Adrenal gland (tissue), 12 donors: ENCODE data around the gene P2RX2. TPM values are rescaled to one million over a fixed set of nuclear protein-coding genes. Genes with fewer than 3 reads are reported as not detected.
A peak's percentile ranks its signal among the peaks of the same experiment; 100 is the strongest.

Source experiments
- DNase-seq, 7 donors: peaks; one replicate each; pipeline ENCODE4 v3.0.0-alpha.2; 2019 to 2020
- H3K27ac ChIP-seq, 5 donors: fragments of 200-600 bp; sonication (generic) in 4 of 5; 1 replicate in 3 of 5; 2 replicates in 2 of 5; pipeline versions ENCODE4 v1.5.1 to v1.8.0; 2016 to 2020; ENCODE audit warnings: mild to moderate bottlenecking in 1 of 5
- H3K27me3 ChIP-seq: fragments of 200-600 bp; 2 replicates; pipeline ENCODE4 v1.8.0; 2021
- H3K36me3 ChIP-seq, 2 donors: fragments of 200-600 bp; replicated peaks in 1 of 2; 1 replicate in 1 of 2; 2 replicates in 1 of 2; pipeline versions ENCODE4 v1.5.1 to v1.8.0; 2018 to 2022
- H3K4me1 ChIP-seq, 2 donors: fragments of 200-600 bp; replicated peaks in 1 of 2; 1 replicate in 1 of 2; 2 replicates in 1 of 2; pipeline versions ENCODE4 v1.5.1 to v1.8.0; 2018 to 2021
- H3K4me3 ChIP-seq, 4 donors: fragments of 200-600 bp; sonication (generic) in 3 of 4; one replicate each; pipeline ENCODE4 v1.5.1; 2016 to 2018
- H3K9me3 ChIP-seq, 3 donors: fragments of 200-600 bp; sonication (generic) in 1 of 3; replicated peaks in 1 of 3; 1 replicate in 2 of 3; 2 replicates in 1 of 3; pipeline versions ENCODE4 v1.5.1 to v1.8.0; 2016 to 2021
- POLR2A ChIP-seq, 2 donors: fragments of 450-650 bp; IDR thresholded peaks; one replicate each; pipeline ENCODE4 v1.6.1; 2017; ENCODE audit warnings: antibody characterized with exemption in 2 of 2, mild to moderate bottlenecking in 2 of 2, moderate library complexity in 1 of 2
- WGBS, 4 donors: extraction: QIAGEN DNeasy Blood & Tissue Kit in 2 of 4; methylation state at CpG; one replicate each; pipeline versions ENCODE4 v1.1.5 to v1.1.7; 2013 to 2017; 5-methylcytosine and 5-hydroxymethylcytosine counted together
- intact Hi-C, 2 donors: fragments of 100-400 bp; cut with DNase I; formaldehyde crosslinking; loops; one replicate each; pipeline versions ENCODE4 v1.14.1 to v1.15.0; 2022 to 2023
- polyA plus RNA-seq, 3 donors: library from polyadenylated mRNA; stranded (reverse); fragments of 200-250 nt in 2 of 3; fragments of 350-450 nt in 1 of 3; fragmentation: Illumina TruSeq in 1 of 3; extraction: RNeasy Lipid Tissue Mini Kit (QIAGEN cat#74804) in 1 of 3; gene quantifications; one replicate each; pipeline ENCODE4 v1.2.3, GENCODE V29; 2013 to 2014
- total RNA-seq, 9 donors: library from RNA; depleted of rRNA in 4 of 9; stranded (reverse); fragments of >200 nt in 4 of 9; fragments of 120-200 nt in 1 of 9; fragmentation: NEBNext Ultra II Directional in 1 of 9; extraction: Animal tissue kit (Norgen Biotek cat#: 25700) in 1 of 9; gene quantifications; one replicate each; pipeline versions ENCODE4 v1.1.0 to v1.2.4, GENCODE V29; 2013 to 2023
- TF ChIP-seq, protein P1 (sequence below), 6 experiments: fragments of 450-650 bp in 4 of 6; fragments of 200-600 bp in 2 of 6; sonication (generic) in 1 of 6; IDR thresholded peaks; 1 replicate in 5 of 6; 2 replicates in 1 of 6; pipeline versions ENCODE4 v1.5.1 to v1.8.0; 2016 to 2021; ENCODE audit warnings: antibody characterized with exemption in 6 of 6, mild to moderate bottlenecking in 2 of 6, moderate library complexity in 1 of 6
- donor health status: healthy with polysubstance abuse.
- donor health status: Bipolar disorder and iron deficiency.
- donor health status: DM: yes; HTN: yes; CAD: no.
- donor health status: DM: no; HTN: no; CAD: no.
- donor health status: DM: no; HTN: no; CAD: no.
- donor health status: DM: yes; HTN: yes; CAD: no.

Gene P2RX2
- total and polyA plus RNA-seq, 12 donors = 0.11 to 1.9 (median 0.44) TPM; not detected in 9

DNA sequence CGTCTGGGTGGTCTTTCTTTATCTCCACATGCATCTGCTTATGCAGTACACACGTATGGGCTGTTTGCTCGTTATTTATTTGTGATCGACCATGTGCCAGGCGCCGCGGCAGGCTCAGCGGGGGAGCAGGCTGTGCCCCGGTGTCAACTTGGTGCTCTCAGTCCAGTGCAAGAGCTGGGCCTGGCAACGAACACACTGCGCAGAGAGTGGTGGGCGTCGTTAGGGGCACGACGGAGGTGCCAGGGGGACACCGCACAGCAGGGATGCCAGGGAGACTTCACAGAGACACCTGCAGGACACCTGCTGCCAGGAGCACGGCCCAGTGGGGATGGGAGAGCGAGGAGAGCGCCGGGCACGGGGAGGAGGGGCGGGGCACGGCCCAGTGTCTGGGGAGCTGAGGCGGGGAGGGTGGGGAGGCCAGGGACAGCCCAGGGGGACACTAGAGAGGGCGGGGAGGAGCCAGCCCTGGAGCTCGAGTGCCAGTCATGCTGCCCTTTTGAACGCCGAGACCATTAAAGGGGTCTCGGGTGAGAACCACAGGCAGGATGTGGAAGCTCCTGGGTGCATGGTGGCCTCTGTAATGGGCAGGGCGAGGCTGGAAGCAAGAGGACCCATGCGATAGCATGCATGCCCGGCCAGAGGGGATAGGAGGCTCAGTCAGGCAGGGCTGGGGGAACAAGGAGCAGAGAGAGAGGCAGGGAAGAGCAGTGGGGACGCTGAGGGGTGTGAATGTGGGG, 7.5 kb upstream of the P2RX2 start:
- DNase-seq = no peak
- no peak overlapping the region for H3K4me3 ChIP-seq
- peaks cover 28% of the 10 kb centered on the region for H3K27me3 ChIP-seq
- no peak for TF ChIP-seq POLR2A (IDR thresholded peaks at IDR 0.05)
- TF ChIP-seq, protein P1, sequence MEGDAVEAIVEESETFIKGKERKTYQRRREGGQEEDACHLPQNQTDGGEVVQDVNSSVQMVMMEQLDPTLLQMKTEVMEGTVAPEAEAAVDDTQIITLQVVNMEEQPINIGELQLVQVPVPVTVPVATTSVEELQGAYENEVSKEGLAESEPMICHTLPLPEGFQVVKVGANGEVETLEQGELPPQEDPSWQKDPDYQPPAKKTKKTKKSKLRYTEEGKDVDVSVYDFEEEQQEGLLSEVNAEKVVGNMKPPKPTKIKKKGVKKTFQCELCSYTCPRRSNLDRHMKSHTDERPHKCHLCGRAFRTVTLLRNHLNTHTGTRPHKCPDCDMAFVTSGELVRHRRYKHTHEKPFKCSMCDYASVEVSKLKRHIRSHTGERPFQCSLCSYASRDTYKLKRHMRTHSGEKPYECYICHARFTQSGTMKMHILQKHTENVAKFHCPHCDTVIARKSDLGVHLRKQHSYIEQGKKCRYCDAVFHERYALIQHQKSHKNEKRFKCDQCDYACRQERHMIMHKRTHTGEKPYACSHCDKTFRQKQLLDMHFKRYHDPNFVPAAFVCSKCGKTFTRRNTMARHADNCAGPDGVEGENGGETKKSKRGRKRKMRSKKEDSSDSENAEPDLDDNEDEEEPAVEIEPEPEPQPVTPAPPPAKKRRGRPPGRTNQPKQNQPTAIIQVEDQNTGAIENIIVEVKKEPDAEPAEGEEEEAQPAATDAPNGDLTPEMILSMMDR (IDR thresholded peaks at IDR 0.05) = no peak
- intact Hi-C loops = loop anchor here (10.0 kb wide), 2 partner anchors 196 to 456 kb away; no protein-coding TSS in a partner anchor
- WGBS, 4 donors = 68 to 82% (median 76%) methylated on average over 18 to 33 of the region's 33 CpGs
- no peaks in the 10 kb centered on the region for H3K4me1 ChIP-seq
- no peak overlapping the region for H3K27ac ChIP-seq
- no peaks in the 10 kb centered on the region for H3K36me3 ChIP-seq
- H3K9me3 ChIP-seq = no peaks in the 10 kb centered on the region

DNA sequence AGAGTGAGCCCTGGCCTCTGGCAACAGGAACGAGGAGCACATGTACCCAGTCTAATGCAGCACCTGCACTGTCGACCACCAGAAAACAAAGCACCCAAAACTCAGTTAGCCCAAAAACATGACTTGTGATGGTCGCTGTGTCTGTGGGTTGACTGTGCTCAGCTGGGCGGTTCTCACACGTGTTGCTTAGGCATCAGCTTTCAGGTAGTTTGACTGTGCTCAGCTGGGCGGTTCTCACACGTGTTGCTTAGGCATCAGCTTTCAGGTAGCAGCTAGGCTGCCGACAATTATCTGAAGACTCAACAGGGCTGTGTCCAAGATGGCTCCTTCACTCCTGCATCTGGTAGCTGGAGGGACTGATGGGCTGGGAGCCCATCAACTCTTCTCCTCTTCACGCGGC, 7.0 kb upstream of the P2RX2 start:
- no peak for DNase-seq
- no peaks in the 10 kb centered on the region for H3K9me3 ChIP-seq
- H3K4me3 ChIP-seq = no peak overlapping the region
- TF ChIP-seq, protein P1 (IDR thresholded peaks at IDR 0.05) = no peak
- TF ChIP-seq POLR2A (IDR thresholded peaks at IDR 0.05) = no peak
- WGBS, 4 donors = 85 to 91% (median 89%) methylated on average over 8 to 10 of the region's 10 CpGs
- H3K4me1 ChIP-seq = no peaks in the 10 kb centered on the region
- intact Hi-C loops = loop anchor here (2.0 to 10.0 kb wide), 3 partner anchors 197 to 457 kb away; no protein-coding TSS in a partner anchor
- H3K36me3 ChIP-seq = no peaks in the 10 kb centered on the region
- peaks cover 31% of the 10 kb centered on the region for H3K27me3 ChIP-seq
- H3K27ac ChIP-seq = no peak overlapping the region

DNA sequence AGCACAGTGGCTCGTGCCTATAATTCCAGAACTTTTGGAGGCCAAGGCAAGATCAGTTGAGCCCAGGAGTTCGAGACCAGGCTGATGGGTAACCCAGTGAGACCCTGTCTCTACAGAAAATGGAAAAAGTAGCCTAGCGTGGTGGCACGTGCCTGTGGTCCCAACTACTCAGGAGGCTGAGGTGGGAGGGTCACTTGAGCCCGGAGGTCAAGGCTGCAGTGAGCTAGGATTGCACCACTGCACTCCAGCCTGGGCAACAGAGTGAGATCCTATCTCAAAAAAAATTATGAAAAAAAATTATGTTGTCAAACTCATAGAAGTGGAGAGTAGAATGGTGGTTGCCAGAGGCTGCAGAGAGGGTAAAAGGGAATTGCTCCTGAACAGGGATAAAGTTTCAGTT, 4.5 kb upstream of the P2RX2 start:
- H3K36me3 ChIP-seq = no peaks in the 10 kb centered on the region

DNA sequence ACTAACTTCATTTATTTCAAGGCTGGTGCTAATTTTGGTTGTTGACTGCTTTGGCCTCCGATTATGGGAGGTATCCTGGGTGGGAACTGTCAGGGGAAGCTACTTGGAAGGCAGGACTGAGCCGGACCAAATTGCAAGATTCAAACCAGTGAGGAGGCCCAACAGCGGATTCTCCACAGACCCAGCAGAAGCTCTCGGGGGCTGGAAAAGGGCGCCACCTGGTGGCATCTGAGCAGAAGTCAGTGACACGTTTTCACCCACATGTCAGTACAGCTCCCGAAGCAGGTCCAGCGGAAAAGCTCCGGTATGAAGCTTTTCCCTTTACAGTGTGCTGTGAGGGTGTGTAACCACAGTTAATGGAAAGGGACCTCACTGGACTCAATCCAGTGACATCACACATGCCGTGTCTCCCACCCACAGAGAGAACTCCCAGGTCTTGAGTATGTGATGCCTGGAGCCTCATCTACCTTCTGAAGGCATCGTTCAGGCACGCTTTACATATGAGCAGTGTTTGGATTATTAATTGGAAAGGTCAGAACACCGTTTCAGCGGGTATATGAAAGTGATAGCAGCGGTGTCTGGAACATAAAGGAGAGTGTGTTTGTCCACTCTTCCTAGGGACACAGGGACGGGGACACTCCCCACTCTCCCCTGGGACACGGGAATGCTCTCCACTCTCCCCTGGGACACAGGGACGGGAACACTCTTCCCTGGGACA, 3.6 kb upstream of the P2RX2 start:
- H3K9me3 ChIP-seq = no peaks in the 10 kb centered on the region
- no peak for TF ChIP-seq POLR2A (IDR thresholded peaks at IDR 0.05)
- TF ChIP-seq, protein P1 (IDR thresholded peaks at IDR 0.05) = peak; percentile 83 to 91 (median 88)
- peaks cover 50% of the 10 kb centered on the region for H3K27me3 ChIP-seq
- H3K4me3 ChIP-seq = no peak overlapping the region
- no peak overlapping the region for H3K27ac ChIP-seq
- DNase-seq = peak; percentile 73 to 90 (median 88)
- no peaks in the 10 kb centered on the region for H3K36me3 ChIP-seq
- peaks cover 0 to 3% of the 10 kb centered on the region in 2 donors for H3K4me1 ChIP-seq
- intact Hi-C loops = loop anchor here (10.0 kb wide), 2 partner anchors 200 to 460 kb away; no protein-coding TSS in a partner anchor
- 26 to 31% (median 28%) methylated on average over 17 to 18 of the region's 18 CpGs for WGBS, 4 donors

More for the DNA sequence above, 4.5 kb upstream of the P2RX2 start:
- H3K4me1 ChIP-seq = peaks cover 0 to 3% of the 10 kb centered on the region in 2 donors
- WGBS, 4 donors = 72 to 87% (median 73%) methylated on average over 5 of the region's 5 CpGs
- no peak for DNase-seq
- peaks cover 42% of the 10 kb centered on the region for H3K27me3 ChIP-seq
- intact Hi-C loops = loop anchor here (10.0 kb wide), 2 partner anchors 199 to 459 kb away; no protein-coding TSS in a partner anchor
- no peaks in the 10 kb centered on the region for H3K9me3 ChIP-seq
- TF ChIP-seq, protein P1 (IDR thresholded peaks at IDR 0.05) = no peak
- TF ChIP-seq POLR2A (IDR thresholded peaks at IDR 0.05) = no peak
- no peak overlapping the region for H3K27ac ChIP-seq
- H3K4me3 ChIP-seq = no peak overlapping the region
